Ectodermal cell (in vitro differentiated cells): ENCODE data around the gene USP32.

ENCODE experiments used
- H3K27ac ChIP-seq: 2 replicates; pipeline ENCODE4 v1.7.0; 2013; ENCODE audit warnings: mild to moderate bottlenecking, low read depth, low read length; ENCODE audit not compliant: insufficient read depth, poor library complexity, severe bottlenecking
- H3K27me3 ChIP-seq: 2 replicates; pipeline ENCODE4 v1.7.0; 2013; ENCODE audit warnings: mild to moderate bottlenecking, low read length; ENCODE audit not compliant: insufficient read depth, control insufficient read depth, poor library complexity, severe bottlenecking
- H3K36me3 ChIP-seq: one replicate; pipeline ENCODE4 v1.7.0; 2013; ENCODE audit warnings: low read length; ENCODE audit not compliant: control insufficient read depth, insufficient read depth
- H3K4me1 ChIP-seq: one replicate; pipeline ENCODE4 v1.7.0; 2013; ENCODE audit warnings: low read length; ENCODE audit not compliant: control insufficient read depth, insufficient read depth
- H3K4me3 ChIP-seq: 2 replicates; pipeline ENCODE4 v1.7.0; 2013; ENCODE audit warnings: low read depth, low read length, control low read depth; ENCODE audit not compliant: insufficient read depth
- H3K9me3 ChIP-seq: 2 replicates; pipeline ENCODE4 v1.7.0; 2013; ENCODE audit warnings: mild to moderate bottlenecking, low read length, moderate library complexity; ENCODE audit not compliant: control insufficient read depth
- WGBS, 2 experiments: methylation state at CpG; one replicate each; pipeline ENCODE4 v1.1.7; 2013; ENCODE audit warnings: missing lambda C conversion rate in 2 of 2; 5-methylcytosine and 5-hydroxymethylcytosine counted together

Gene USP32

DNA sequence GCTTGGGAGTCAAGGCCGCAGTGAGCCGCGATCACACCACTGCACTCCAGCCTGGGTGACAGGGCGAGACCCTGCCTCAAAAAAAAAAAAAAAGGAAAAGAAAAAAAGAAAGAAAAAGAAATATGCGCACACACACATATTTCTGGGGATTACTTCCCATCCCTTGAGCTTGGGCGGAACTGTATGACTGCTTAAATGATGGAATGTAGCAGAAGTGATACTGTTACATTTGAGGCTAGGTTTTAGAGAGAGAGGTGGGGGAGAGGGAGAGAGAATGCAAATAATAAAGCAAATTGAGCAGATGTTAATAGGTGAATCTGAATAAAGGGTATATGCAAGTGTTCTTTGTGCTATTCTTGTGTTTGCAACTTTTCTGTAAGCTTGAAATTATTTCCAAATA, 12.0 kb upstream of the USP32 start:
- H3K36me3 ChIP-seq: no peaks in the 10 kb centered on the region
- no peak overlapping the region for H3K4me3 ChIP-seq
- no peaks in the 10 kb centered on the region for H3K9me3 ChIP-seq
- H3K27me3 ChIP-seq: no peaks in the 10 kb centered on the region
- H3K27ac ChIP-seq: no peak overlapping the region
- H3K4me1 ChIP-seq: no peaks in the 10 kb centered on the region
- 91 to 95% methylated on average over 6 of the region's 6 CpGs for WGBS, 2 experiments

DNA sequence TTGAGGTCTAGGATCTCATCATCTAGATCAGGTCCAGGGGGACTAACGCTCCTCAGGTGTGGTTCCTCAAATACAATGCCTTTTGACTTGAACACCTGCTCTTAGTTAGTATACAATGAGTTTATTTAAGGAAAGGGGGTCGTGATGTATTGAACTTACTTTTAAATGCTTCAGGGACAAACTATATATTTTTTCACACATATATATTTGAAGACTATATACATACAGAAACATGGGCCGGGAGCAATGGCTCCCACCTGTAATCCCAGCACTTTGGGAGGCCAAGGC, 11.5 kb upstream of the USP32 start:
- WGBS, 2 experiments: 94 to 98% methylated on average over 2 of the region's 3 CpGs
- H3K4me3 ChIP-seq: no peak overlapping the region
- H3K36me3 ChIP-seq: no peaks in the 10 kb centered on the region
- no peaks in the 10 kb centered on the region for H3K27me3 ChIP-seq
- H3K4me1 ChIP-seq: no peaks in the 10 kb centered on the region
- H3K9me3 ChIP-seq: no peaks in the 10 kb centered on the region
- no peak overlapping the region for H3K27ac ChIP-seq

- H3K36me3 ChIP-seq: no peaks in the 10 kb centered on the region
- no peak overlapping the region for H3K4me3 ChIP-seq
- no peaks in the 10 kb centered on the region for H3K9me3 ChIP-seq
- H3K4me1 ChIP-seq: no peaks in the 10 kb centered on the region
- no peak overlapping the region for H3K27ac ChIP-seq
- H3K27me3 ChIP-seq: no peaks in the 10 kb centered on the region
Measured at GRCh38 chr17:60401819-60402218, 9.9 kb upstream of the USP32 start.

DNA sequence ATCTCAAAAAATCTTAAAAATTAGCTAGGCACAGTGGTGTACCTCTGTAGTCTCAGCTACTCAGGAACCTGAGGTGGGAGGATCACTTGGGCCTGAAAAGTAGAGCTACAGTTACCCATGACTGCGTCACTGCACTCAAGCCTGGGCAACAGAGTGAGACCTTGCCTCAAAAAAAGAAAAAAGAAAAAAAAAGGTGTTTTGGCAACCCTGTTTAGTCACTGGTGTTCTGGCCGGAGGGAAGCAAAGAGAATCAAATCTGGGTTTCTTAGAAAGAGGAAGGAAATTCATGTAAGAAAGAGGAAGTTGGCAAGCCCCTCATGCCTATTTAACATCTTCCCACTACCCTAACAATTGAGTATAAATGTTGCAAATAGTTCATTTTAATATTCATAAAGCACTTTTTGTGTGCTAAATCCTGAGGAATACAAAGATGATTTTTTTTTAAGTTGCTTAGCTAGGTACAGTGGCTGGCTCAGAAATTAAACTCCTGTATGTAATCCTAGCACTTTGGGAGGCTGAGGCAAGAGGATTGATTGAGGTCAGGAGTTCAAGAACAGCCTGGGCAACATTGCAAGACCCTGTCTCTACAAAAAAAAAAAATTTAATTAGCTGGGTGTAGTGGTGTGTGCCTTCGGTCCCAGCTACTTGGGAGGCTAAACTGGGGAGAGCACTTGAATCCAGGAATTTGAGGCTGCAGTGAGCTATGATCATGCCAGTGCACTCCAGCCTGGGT, 6.5 kb upstream of the USP32 start:
- no peaks in the 10 kb centered on the region for H3K36me3 ChIP-seq
- no peak overlapping the region for H3K27ac ChIP-seq
- WGBS, 2 experiments: 88 to 99% methylated on average over 3 of the region's 3 CpGs
- no peaks in the 10 kb centered on the region for H3K4me1 ChIP-seq
- H3K4me3 ChIP-seq: no peak overlapping the region
- no peaks in the 10 kb centered on the region for H3K9me3 ChIP-seq
- H3K27me3 ChIP-seq: no peaks in the 10 kb centered on the region

DNA sequence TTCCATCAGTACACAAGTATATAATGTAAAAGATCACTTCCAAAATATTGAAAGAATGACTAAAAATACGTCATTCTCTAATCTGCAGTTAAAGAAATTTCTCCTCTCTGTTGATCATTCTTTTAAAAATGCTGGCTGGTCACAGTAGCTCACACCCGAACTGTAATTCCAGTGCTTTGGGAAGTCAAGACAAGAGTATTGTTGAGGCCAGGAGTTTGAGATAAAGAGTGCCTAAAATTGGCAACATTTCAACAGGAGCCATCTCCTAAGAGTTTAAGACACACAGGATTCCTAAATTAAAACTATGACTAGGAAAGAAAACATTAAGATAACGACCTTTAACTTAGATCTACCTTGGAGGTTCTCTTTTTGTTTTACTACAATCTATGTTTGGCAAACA, 4.5 kb upstream of the USP32 start:
- H3K9me3 ChIP-seq: no peaks in the 10 kb centered on the region
- no peaks in the 10 kb centered on the region for H3K4me1 ChIP-seq
- H3K27ac ChIP-seq: no peak overlapping the region
- 92 to 93% methylated on average over 3 of the region's 3 CpGs for WGBS, 2 experiments
- no peaks in the 10 kb centered on the region for H3K36me3 ChIP-seq
- no peak overlapping the region for H3K4me3 ChIP-seq
- H3K27me3 ChIP-seq: no peaks in the 10 kb centered on the region

- Histone ChIP-seq H3K4me1 (peaks cover 1% of the 10 kb centered on the region), H3K27me3 (no peaks in the 10 kb centered on the region), H3K36me3 (no peaks in the 10 kb centered on the region), H3K27ac (no peak overlapping the region), H3K4me3 (no peak overlapping the region), H3K9me3 (no peaks in the 10 kb centered on the region)
- WGBS, 2 experiments: 92 to 100% methylated on average over 1 to 4 of the region's 4 CpGs
Measured at GRCh38 chr17:60395508-60396065, 3.7 kb upstream of the USP32 start.

DNA sequence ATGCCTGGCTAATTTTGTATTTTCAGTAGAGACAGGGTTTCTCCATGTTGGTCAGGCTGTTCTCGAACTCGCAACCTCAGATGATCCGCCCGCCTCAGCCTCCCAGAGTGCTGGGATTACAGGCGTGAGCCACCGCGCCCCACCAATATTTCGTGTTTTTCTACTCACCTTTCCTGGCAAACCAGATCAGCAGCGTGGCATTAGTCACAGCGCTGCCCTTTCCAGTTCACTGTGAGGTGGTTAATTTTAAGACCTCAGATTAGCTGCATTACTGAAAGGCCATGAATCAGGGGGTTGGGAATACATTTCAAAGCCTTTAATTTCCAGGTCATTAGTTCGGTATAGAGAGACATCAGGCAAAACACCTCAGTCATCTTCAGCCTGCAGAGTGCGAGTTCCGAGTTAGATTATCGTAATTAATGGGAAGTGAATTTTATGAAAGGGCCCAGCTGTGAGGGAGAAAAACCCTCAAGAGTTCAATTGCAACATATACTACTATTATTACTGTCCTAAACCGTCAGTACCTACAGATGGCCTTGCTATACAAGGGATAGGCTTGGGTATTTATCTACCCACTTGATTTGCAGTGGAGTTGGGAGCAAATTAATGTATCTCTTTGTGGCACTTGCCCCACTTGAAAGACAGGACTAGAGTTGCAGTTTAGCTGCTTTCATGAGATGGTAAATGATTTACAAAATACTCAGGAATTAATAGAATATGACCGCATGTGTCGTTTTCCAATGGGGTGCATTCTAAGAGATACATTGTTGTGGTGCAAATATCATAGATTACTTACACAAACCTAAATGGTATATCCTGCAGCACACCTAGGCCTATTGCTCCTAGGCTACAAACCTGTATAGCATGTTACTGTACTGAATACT, 2.1 kb upstream of the USP32 start:
- Histone ChIP-seq H3K36me3 (no peaks in the 10 kb centered on the region), H3K4me1 (peaks cover 6% of the 10 kb centered on the region), H3K27ac (no peak overlapping the region), H3K9me3 (no peaks in the 10 kb centered on the region), H3K4me3 (no peak overlapping the region), H3K27me3 (no peaks in the 10 kb centered on the region)
- 95 to 98% methylated on average over 14 to 17 of the region's 17 CpGs for WGBS, 2 experiments

- Histone ChIP-seq H3K36me3 (no peaks in the 10 kb centered on the region), H3K27ac (peak overlapping the region; percentile 96), H3K4me1 (peaks cover 6% of the 10 kb centered on the region), H3K9me3 (no peaks in the 10 kb centered on the region), H3K27me3 (no peaks in the 10 kb centered on the region), H3K4me3 (peak overlapping the region; percentile 73)
- 29 to 42% methylated on average over 13 to 17 of the region's 17 CpGs for WGBS, 2 experiments
Measured at GRCh38 chr17:60392845-60393702, 1.1 kb upstream of the USP32 start.

- no peaks in the 10 kb centered on the region for H3K27me3 ChIP-seq
- H3K4me3 ChIP-seq: peak overlapping the region; percentile 73
- H3K36me3 ChIP-seq: no peaks in the 10 kb centered on the region
- H3K9me3 ChIP-seq: no peaks in the 10 kb centered on the region
- peak overlapping the region; percentile 96 for H3K27ac ChIP-seq
- WGBS, 2 experiments: 0% methylated on average over 32 to 35 of the region's 36 CpGs
- peaks cover 9% of the 10 kb centered on the region for H3K4me1 ChIP-seq
Measured at GRCh38 chr17:60391471-60392041, 377 bp downstream of the USP32 start.
